Stimulated activated naive CD8-positive, alpha-beta T cell treated with anti-CD3 and anti-CD28 coated beads, Interleukin-15, Interleukin-2, amounts not matched to agents 100 U/mL and 50 U/mL, for 24 hours (primary cell): ENCODE data around the gene CEMIP.
A peak's percentile ranks its signal among the peaks of the same experiment; 100 is the strongest.

Experiments
- ATAC-seq: fragments of 150-1000 bp; cut with Tn5 transposase; one replicate; pipeline ENCODE4 v1.10.0; 2021
- DNase-seq: peaks from one replicate; pipeline ENCODE4 v3.0.0; 2021

Gene CEMIP

DNA sequence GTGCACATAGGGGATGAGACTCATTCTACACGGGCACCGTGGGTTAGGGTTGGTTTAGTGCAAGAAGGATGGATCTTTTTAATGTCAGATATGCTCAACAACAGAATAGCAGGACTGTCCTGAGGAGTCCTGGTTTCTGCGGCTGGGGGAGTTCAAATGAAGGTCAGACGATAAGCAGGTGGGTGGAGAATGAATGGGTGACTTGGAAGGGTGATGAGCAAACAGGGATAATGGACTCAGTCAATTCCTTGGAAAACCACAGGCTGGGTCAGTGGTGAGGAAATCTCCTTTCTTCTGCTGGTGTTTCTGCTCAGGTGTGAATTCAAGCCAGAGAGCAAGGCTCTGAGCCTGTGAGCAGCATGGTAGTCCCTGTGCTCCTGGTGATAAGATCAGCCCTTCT lies 150.5 kb downstream of the CEMIP start:
- ATAC-seq (no peak), DNase-seq (no peak)

DNA sequence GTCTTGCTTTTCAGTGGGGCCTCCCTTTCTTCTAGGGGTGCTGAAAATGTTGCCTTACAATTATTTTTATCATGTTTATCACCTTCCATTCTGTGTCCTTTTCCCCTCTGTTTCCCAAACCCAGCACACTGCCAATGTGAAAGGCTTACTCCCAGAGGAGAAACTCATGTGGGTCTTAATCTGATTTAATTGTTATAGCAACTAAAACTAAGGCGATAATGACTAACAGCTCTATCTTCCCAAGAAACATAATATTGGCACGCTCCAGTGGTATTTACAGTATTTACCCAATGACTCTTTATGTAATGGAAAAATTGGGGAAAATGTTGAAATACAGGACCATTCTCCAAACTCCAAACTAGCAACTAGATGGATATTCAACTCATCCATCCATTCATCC lies 152.0 kb downstream of the CEMIP start:
- DNase-seq (no peak), ATAC-seq (no peak)

- no peak for ATAC-seq
- DNase-seq = no peak
Observed at GRCh38 chr15:80931721-80932512, 152.7 kb downstream of the CEMIP start.

- no peak for ATAC-seq
- DNase-seq = no peak
Observed at GRCh38 chr15:80932513-80932815, 153.3 kb downstream of the CEMIP start.

DNA sequence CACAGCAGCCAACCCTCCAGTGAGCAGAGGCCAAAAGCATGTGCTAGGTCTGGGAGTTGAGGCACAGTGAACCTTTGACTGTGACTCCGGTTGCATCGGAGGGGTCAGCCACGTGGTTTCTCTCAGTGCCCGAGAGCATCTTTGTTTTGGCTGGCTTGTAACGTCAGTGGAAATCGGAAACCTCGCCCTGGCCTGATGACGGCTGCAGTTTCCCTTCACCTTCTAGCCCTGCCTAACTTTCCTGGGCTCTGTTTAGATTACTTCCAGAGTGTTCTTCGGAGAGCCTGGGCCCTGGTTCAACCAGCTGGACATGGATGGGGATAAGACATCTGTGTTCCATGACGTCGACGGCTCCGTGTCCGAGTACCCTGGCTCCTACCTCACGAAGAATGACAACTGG lies 153.8 kb downstream of the CEMIP start:
- no peak for DNase-seq
- no peak for ATAC-seq

GRCh38 chr15:80934761-80935221 lies 155.6 kb downstream of the CEMIP start:
- ATAC-seq (peak; percentile 9), DNase-seq (no peak)

DNA sequence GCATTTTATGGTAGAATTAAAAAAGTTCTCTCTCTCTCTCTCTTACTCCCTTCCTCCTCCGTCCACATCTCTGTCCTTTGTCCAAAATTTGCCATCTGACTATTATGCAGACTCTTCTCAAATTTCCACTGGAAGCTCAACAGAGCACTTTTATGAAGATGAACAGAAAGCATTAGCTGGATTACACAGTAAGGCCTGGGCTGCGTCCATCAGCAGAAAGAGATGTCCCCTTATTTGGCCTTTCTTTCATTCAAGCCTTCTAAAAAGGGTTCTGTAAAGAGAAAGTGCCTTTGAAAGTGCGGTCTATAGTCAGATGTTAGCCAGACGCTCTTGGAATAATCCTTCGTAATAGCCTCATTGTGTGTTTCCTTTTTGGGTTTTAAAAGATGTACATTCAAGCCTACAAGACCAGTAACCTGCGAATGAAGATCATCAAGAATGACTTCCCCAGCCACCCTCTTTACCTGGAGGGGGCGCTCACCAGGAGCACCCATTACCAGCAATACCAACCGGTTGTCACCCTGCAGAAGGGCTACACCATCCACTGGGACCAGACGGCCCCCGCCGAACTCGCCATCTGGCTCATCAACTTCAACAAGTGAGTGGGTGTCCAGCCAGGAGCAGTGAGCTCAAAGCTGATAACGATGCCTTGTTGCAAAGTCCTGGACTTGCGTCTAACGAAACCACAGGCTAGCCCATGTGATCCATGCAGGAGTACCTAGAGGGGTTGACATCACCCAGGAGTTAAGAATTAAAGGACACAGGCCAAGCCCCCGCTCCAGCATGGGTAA lies 157.3 kb downstream of the CEMIP start:
- ATAC-seq (no peak), DNase-seq (no peak)

- DNase-seq (no peak), ATAC-seq (no peak)
Observed at GRCh38 chr15:80937718-80938117, 158.5 kb downstream of the CEMIP start.

- ATAC-seq (no peak), DNase-seq (no peak)
Observed at GRCh38 chr15:80939216-80939615, 160.0 kb downstream of the CEMIP start.

GRCh38 chr15:80940331-80940730 lies 161.2 kb downstream of the CEMIP start:
- ATAC-seq (no peak), DNase-seq (no peak)

- no peak for ATAC-seq
Observed at GRCh38 chr15:80940851-80941250, 161.7 kb downstream of the CEMIP start.

GRCh38 chr15:80942266-80942665 lies 163.1 kb downstream of the CEMIP start:
- ATAC-seq (no peak), DNase-seq (no peak)

More at GRCh38 chr15:80940851-80941250, 161.7 kb downstream of the CEMIP start:
- no peak for DNase-seq

DNA sequence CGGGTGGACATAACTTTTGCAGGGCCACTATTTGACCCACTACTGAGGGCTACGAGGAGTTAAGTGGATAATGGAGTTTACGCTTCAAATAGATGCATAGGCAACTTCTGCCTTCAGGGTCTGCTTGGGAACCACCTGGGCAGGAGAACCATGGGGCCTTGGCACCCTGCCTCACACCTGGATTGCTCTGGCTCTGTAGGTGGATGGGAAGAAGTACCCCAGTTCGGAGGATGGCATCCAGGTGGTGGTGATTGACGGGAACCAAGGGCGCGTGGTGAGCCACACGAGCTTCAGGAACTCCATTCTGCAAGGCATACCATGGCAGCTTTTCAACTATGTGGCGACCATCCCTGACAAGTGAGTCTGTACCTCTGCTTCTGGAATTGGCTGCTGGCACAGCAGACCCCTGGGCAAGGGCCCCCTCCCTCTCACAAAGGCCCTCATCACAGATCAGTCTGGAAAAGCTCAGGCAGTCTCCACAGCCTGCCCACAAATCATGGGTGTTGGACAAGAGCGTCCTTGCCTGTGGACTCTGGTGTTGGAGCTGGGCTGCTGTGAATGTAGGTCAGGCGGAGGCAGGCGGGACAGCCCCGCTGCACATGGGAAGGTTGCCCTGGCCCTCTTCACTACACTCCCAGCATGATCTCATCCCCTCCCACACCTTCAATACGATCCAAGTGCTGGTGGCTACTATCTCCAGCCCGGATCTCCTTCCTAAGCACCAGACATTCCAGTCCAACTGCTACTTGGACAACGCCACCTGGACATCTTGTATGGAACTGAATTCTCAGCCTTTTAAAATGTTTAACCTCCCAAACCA lies 163.8 kb downstream of the CEMIP start:
- ATAC-seq (no peak), DNase-seq (no peak)

- DNase-seq (no peak), ATAC-seq (no peak)
Observed at GRCh38 chr15:80944818-80945217, 165.6 kb downstream of the CEMIP start.

GRCh38 chr15:80945605-80946004 lies 166.4 kb downstream of the CEMIP start:
- DNase-seq (no peak), ATAC-seq (no peak)

- ATAC-seq = no peak
- DNase-seq = no peak
Observed at GRCh38 chr15:80946576-80946975, 167.4 kb downstream of the CEMIP start.

DNA sequence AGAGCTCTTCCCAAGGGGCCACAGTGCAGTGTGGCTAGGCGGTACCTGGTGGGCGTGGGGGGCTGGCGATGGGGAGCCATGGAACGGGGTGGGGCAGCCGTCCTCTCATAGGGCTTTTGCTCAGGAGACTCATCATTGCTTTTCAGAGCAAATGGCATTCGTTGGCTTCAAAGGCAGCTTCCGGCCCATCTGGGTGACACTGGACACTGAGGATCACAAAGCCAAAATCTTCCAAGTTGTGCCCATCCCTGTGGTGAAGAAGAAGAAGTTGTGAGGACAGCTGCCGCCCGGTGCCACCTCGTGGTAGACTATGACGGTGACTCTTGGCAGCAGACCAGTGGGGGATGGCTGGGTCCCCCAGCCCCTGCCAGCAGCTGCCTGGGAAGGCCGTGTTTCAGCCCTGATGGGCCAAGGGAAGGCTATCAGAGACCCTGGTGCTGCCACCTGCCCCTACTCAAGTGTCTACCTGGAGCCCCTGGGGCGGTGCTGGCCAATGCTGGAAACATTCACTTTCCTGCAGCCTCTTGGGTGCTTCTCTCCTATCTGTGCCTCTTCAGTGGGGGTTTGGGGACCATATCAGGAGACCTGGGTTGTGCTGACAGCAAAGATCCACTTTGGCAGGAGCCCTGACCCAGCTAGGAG lies 169.6 kb downstream of the CEMIP start:
- ATAC-seq (no peak), DNase-seq (no peak)

GRCh38 chr15:80949756-80950155 lies 170.6 kb downstream of the CEMIP start:
- ATAC-seq = no peak
- DNase-seq = no peak

GRCh38 chr15:80950291-80951078 lies 171.3 kb downstream of the CEMIP start:
- no peak for DNase-seq
- no peak for ATAC-seq

GRCh38 chr15:80951941-80952340 lies 172.8 kb downstream of the CEMIP start:
- DNase-seq = no peak
- no peak for ATAC-seq
